GM10266 (cell line): Measurements from ENCODE around the gene CUX1.

Experiments used
- DNase-seq: peaks from one replicate; pipeline ENCODE4 v3.0.0; 2012; ENCODE audit errors: extremely low spot score
- TF ChIP-seq, protein P1 (sequence below): IDR thresholded peaks from 2 replicates; pipeline ENCODE4 v1.5.1; 2012; ENCODE audit warnings: mild to moderate bottlenecking, low read depth; ENCODE audit not compliant: control insufficient read depth, insufficient read depth; ENCODE audit errors: missing control alignments

CUX1 gene

DNA sequence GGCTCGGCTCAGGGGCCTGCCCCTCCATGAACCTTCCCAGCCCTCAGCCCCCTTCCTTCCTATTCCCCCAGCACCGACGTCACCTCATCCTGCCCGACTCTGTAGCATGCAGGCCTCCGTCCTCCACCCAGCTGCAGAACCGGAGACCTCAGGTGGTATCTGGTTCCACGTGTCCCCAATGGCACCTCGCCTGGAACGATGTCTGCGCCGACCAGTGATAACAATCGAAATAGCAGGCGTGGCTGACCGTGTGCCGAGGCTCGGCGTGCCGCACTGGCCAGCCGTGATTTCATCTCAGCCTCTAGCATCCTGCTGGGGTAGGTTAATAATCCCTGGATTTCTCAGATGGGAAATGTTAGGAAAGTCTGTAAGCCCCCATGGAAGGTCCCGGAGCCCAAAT, 171.7 kb downstream of the CUX1 start:
- TF ChIP-seq, protein P1, sequence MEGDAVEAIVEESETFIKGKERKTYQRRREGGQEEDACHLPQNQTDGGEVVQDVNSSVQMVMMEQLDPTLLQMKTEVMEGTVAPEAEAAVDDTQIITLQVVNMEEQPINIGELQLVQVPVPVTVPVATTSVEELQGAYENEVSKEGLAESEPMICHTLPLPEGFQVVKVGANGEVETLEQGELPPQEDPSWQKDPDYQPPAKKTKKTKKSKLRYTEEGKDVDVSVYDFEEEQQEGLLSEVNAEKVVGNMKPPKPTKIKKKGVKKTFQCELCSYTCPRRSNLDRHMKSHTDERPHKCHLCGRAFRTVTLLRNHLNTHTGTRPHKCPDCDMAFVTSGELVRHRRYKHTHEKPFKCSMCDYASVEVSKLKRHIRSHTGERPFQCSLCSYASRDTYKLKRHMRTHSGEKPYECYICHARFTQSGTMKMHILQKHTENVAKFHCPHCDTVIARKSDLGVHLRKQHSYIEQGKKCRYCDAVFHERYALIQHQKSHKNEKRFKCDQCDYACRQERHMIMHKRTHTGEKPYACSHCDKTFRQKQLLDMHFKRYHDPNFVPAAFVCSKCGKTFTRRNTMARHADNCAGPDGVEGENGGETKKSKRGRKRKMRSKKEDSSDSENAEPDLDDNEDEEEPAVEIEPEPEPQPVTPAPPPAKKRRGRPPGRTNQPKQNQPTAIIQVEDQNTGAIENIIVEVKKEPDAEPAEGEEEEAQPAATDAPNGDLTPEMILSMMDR = no peak
- DNase-seq = no peak

DNA sequence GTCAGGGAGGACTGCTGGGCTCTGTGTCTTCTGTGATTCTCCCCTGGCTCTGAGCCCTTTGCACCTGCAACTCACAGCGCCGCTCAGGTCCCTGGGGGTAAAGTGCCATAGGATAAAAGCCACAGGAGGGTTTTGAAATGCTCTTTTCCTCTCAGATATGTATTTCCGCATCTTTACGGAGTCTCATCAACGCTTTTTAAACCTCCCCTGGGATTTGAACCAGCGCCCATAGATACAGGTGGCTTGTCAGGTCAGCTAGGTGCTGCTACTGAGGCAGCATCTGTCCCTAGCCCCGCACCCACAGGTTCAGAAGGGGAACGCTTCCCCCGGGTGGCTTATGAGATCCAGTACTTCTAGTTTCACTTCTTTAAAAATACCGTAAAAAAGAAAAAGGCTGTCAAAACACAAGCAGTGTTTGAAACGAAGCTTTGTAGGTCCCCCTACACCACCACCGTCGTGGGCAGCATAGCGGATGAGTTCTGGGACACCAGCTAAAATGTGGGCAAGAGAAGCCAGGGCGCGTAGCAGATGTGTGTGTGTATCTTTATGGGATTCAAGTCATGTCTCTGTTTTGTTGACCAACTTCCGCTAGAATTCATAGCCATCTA, 173.5 kb downstream of the CUX1 start:
- TF ChIP-seq, protein P1 = no peak
- peak; percentile 64 for DNase-seq

DNA sequence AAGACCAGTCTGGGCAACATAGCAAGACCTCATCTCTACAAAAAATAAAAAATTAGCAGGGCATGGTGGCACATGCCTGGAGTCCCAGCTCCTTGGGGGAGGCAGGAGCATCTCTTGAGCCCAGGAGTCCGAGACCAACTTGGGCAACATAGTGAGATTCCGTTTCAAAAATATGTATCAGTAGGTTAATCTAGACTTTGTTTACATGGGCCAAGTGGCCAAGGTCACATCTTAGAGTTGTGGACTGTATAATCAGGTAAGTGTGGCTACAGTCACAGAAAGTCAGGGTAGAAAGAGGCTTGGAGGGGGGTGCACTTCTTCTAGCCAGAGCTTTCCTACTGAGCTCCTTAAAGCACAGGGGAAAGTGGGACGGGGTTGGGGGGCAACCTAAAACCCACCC, 174.4 kb downstream of the CUX1 start:
- no peak for DNase-seq
- TF ChIP-seq, protein P1 = no peak

DNA sequence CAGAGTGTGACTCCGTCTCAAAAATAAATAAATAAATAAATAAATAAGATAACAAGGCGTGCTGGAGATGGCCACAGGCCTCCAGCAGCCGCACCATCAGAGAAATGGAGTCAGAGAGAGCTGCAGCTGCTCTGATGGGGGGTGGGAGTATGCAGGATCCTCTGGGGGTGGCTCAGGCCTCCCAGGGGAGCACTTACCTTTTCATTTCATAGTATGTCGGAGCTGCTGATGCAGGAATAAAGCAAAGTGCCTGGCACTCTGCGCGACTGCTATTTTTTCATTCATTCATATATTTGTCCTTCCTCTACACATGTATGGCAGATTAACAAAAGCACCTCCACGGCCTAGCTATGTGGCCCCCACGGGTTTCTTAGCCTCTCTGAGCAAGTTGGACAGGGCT, 175.9 kb downstream of the CUX1 start:
- TF ChIP-seq, protein P1 = no peak

DNA sequence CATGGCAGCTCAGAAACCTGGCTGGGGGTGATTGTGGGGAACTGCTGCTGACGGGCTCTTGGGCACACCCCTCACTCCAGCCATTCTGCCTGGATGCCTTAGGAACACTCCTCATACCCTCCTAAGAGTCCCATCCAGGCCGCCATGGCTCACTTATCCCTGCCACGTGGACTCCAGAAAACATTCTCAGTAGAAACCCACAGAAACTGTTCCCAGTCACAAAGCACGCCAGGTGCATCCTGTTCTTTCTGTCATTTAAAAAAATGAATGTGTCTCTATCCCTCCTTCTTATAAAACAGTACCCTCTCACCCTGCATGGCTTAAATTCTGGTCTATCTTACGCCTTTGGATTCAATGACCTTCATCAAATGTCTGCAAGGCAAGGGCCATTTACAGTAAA, 177.7 kb downstream of the CUX1 start:
- DNase-seq = no peak

More for the DNA sequence above, 175.9 kb downstream of the CUX1 start:
- no peak for DNase-seq

DNA sequence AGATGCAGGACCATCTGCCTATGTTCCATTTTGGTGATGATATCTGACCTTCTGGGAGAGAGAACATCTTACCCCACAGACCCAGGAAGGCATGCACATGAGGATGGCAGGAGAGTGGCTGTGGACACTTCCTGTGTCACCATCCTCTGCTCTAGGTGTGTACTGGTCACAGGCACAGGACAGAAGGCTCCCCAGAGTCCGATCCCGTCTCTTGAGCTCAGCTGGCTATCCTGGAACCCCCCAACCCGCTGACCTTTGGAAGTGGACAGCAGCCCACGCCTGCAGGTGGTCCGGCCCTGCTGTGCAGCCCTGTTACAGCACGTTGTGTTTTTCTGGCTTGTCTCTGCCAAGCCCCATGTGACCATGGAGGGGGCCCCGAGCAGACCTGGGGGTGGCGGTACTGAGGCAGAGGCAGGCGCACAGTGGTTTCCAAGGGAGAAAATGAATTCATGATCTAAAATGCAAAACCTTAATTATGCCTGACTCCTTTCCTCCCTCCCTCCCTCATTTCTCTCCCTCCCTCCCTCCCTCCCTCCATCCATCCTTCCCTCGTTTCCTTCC, 178.8 kb downstream of the CUX1 start:
- no peak for DNase-seq
- TF ChIP-seq, protein P1 = no peak

More for the DNA sequence above, 177.7 kb downstream of the CUX1 start:
- TF ChIP-seq, protein P1 = no peak

DNA sequence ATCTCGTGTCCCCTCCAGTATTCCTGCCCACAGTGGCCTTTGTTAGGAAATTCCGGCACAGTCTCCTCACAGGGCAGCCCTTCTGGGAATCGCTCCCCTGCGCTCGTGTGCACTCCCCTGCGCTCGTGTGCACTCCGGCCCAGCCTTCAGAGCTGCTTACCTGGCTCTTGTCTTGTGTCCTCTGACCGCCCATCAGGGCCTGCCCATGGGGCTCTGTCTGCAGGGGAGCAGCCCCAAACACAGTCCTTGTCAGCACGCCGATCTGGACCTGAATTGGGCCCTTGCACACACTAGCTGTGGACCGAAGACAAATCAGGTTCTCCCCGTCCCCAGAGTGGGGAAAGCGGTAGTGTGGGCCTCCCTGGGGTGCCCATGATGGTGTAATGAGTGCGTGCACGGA, 179.4 kb downstream of the CUX1 start:
- TF ChIP-seq, protein P1 = no peak
- DNase-seq = no peak
